Measurements from ENCODE around the gene KIF3C. TPM values are rescaled to one million over a fixed set of nuclear protein-coding genes. Genes with fewer than 3 reads are reported as not detected.

Gene KIF3C
- total and polyA plus RNA-seq, 9 of the 15 experiments (the other 6 are each of a cell fraction or from before 2014, with no cell fraction given): 0.69 to 6.7 (median 3.3) TPM

DNA sequence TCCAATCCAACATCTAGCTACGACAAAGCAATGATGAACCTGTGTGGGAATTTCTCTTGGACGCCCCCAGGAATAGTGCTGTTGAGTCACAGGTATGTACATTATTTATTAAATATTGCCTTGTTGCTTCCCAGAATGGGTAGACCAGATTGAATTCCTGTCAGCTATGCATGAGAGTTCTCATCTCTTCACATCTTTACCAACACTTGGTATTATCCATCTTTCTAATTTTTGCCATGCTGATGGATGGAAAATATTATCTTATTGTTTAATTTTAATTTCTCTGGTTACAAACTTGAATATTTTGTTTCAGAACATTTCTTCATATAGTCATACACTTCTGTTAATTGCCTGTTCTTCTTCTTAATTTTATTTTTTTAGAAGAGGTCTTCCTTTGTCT is 42.0 kb upstream of the KIF3C start:
- Histone ChIP-seq H3K36me3 (ENCODE audit: control insufficient read depth, insufficient read depth, low read length) (no peaks in the 10 kb centered on the region), H3K4me2 (ENCODE audit: insufficient read depth, low read length) (no peak overlapping the region), H3K9me1 (ENCODE audit: control insufficient read depth, insufficient read depth, low read length) (no peaks in the 10 kb centered on the region), H3K27me3 (ENCODE audit: control insufficient read depth in 2 of 2, insufficient read depth in 2 of 2, low read length in 2 of 2) (no peaks in the 10 kb centered on the region), H3K9ac (ENCODE audit: insufficient read depth in 1 of 2, low read depth in 2 of 2, low read length in 2 of 2) (no peak overlapping the region), H3K9me3 (replicated peaks; ENCODE audit: control insufficient read depth, insufficient read depth, low read depth, low read length) (no peaks in the 10 kb centered on the region), H3K4me3 (no peak overlapping the region), H2AFZ (ENCODE audit: low read depth, low read length) (no peak overlapping the region), H4K20me1 (replicated peaks; ENCODE audit: control insufficient read depth, insufficient read depth, low read length) (no peaks in the 10 kb centered on the region), H3K27ac (ENCODE audit: extremely low read depth, low read depth, low read length) (no peak overlapping the region), H3K79me2 (ENCODE audit: control insufficient read depth, insufficient read depth, low read length) (no peaks in the 10 kb centered on the region), H3K4me1 (replicated peaks in 1 of 2; ENCODE audit: control insufficient read depth in 2 of 2, insufficient read depth in 2 of 2, low read length in 2 of 2) (no peaks in the 10 kb centered on the region; a peak in 1 of 5 replicates)
- intact Hi-C loops (cut with micrococcal nuclease): no loop called here
- in situ Hi-C loops (cut with MboI): no loop called here
- no peak for ATAC-seq
- BruUV-seq (replicated peaks): no TSS peak
- no peak for DNase-seq (ENCODE audit: extremely low read depth in 1 of 4, low spot score in 3 of 4)
- POLR2A ChIA-PET: interaction anchor here (1.3 to 3.7 kb wide), 2 partner anchors 10 to 35 kb away, joined by 3 to 18 read pairs; partner anchors contain the start of gene RAB10
- no peak for TF ChIP-seq TRIM24 (IDR thresholded peaks at IDR 0.05)
- TF ChIP-seq RBM25 (IDR thresholded peaks at IDR 0.05; ENCODE audit: low read depth, low read length, severe bottlenecking): peak; percentile 14
- no peak for FAIRE-seq
- CTCF ChIA-PET (ENCODE audit: low intra/inter-chr PET ratio): no interaction called here
- 79% methylated on average over 2 of the region's 2 CpGs for WGBS (ENCODE audit: insufficient coverage, low coverage, missing lambda C conversion rate)

DNA sequence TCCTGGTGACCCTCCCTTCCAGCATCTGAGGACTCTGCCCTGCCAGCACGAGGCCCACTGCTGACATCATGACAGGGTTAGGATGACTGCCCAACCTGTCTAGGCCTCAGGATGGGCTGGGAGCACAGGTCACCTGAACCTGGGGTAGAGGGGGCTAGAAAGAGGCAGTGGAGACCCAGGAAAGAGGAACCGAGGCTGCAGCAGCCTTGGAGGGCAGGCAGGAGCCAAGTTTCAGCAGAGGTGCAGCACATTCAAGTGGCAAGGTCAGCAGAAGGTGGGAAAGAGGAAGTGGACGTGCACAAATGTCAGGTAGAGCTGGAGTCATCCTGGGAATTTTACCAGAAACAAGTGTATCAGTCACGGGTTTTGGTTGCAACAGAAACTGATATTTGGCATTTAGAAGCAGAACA is 37.9 kb upstream of the KIF3C start:
- Histone ChIP-seq H2AFZ (ENCODE audit: low read depth, low read length) (no peak overlapping the region; the same call in 1 of the 2 replicates), H3K27ac (ENCODE audit: extremely low read depth, low read depth, low read length) (no peak overlapping the region), H4K20me1 (replicated peaks; ENCODE audit: control insufficient read depth, insufficient read depth, low read length) (no peaks in the 10 kb centered on the region), H3K4me2 (ENCODE audit: insufficient read depth, low read length) (no peak overlapping the region), H3K4me1 (replicated peaks in 1 of 2; ENCODE audit: control insufficient read depth in 2 of 2, insufficient read depth in 2 of 2, low read length in 2 of 2) (peaks cover 10 to 16% of the 10 kb centered on the region in 2 experiments; a peak in 4 of 5 replicates), H3K27me3 (ENCODE audit: control insufficient read depth in 2 of 2, insufficient read depth in 2 of 2, low read length in 2 of 2) (no peaks in the 10 kb centered on the region), H3K36me3 (ENCODE audit: control insufficient read depth, insufficient read depth, low read length) (no peaks in the 10 kb centered on the region), H3K9me3 (replicated peaks; ENCODE audit: control insufficient read depth, insufficient read depth, low read depth, low read length) (no peaks in the 10 kb centered on the region), H3K79me2 (ENCODE audit: control insufficient read depth, insufficient read depth, low read length) (no peaks in the 10 kb centered on the region), H3K4me3 (no peak overlapping the region), H3K9me1 (ENCODE audit: control insufficient read depth, insufficient read depth, low read length) (no peaks in the 10 kb centered on the region), H3K9ac (ENCODE audit: insufficient read depth in 1 of 2, low read depth in 2 of 2, low read length in 2 of 2) (peak overlapping the region in 1 of 2 experiments; percentile 77; a peak in 2 of 4 replicates)
- ChIA-PET CTCF (ENCODE audit: low intra/inter-chr PET ratio) (no interaction called here), POLR2A (interaction anchor here (0.9 to 1.7 kb wide), 3 partner anchors 13 to 15 kb away, joined by 3 to 4 read pairs (median 4); partner anchors contain the start of gene RAB10)
- no peak for FAIRE-seq
- no peak for ATAC-seq
- TF ChIP-seq ZNF589 (CRISPR knock-in tag; IDR thresholded peaks at IDR 0.05; ENCODE audit: low read depth) (no peak), SPI1 (IDR thresholded peaks at IDR 0.05; ENCODE audit: borderline replicate concordance, low read depth, low read length) (peak; percentile 93), ZNF717 (CRISPR knock-in tag; IDR thresholded peaks at IDR 0.05) (no peak)
- no peak for DNase-seq (ENCODE audit: extremely low read depth in 1 of 4, low spot score in 3 of 4)
- no TSS peak for BruUV-seq (replicated peaks)
- intact Hi-C loops (cut with micrococcal nuclease) (no loop called here), in situ Hi-C loops (cut with MboI) (no loop called here)
- WGBS (ENCODE audit: insufficient coverage, low coverage, missing lambda C conversion rate): 16% methylated on average over 4 of the region's 4 CpGs
